ENCODE measurements around the gene CD300LB. TPM values are rescaled to one million over a fixed set of nuclear protein-coding genes. Genes with fewer than 3 reads are reported as not detected.

CD300LB gene
- total RNA-seq, 1 donor from 2014 or later: not detected

DNA sequence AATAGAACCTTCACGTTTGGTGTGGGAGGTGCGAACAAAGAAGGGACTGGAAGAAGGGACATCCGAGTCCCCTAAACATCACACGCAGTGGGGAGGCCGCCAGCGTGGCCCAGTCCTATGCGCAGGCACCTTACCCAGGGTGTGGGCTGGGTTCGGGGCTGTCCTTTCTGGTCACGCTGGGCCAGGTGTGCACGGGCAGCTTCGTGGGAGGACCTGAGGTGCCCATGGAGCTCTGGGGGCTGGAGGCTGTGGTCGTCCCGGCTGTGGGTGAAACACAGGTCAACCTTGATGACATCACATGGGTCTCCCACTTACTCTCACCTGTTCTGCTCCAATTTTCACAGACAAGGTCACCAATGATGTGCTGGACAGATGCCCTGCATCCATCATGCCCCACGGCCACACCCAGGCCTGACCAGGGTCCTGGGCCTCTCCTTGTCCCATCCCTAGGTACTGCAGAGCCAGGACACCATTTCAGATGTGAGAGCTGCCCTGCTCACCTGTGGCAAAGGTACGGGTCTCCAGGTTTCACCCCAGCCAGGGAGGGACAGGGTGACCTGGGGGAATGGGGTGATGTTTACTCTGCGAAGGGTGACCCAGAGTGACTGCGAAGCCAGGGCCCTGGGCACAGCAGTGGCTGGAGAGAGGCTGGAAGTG lies 11.6 kb upstream of the CD300LB start:
- DNase-seq: no peak
- no peaks in the 10 kb centered on the region for H3K9me3 ChIP-seq (replicated peaks)
- intact Hi-C loops (cut with micrococcal nuclease): no loop called here
- H3K36me3 ChIP-seq: no peaks in the 10 kb centered on the region
- H3K27ac ChIP-seq (replicated peaks): no peak overlapping the region
- H3K27me3 ChIP-seq (ENCODE audit: low read depth): peaks cover 52% of the 10 kb centered on the region
- H3K4me1 ChIP-seq: no peaks in the 10 kb centered on the region
- no peak overlapping the region for H3K4me3 ChIP-seq
- TF ChIP-seq, protein P1, sequence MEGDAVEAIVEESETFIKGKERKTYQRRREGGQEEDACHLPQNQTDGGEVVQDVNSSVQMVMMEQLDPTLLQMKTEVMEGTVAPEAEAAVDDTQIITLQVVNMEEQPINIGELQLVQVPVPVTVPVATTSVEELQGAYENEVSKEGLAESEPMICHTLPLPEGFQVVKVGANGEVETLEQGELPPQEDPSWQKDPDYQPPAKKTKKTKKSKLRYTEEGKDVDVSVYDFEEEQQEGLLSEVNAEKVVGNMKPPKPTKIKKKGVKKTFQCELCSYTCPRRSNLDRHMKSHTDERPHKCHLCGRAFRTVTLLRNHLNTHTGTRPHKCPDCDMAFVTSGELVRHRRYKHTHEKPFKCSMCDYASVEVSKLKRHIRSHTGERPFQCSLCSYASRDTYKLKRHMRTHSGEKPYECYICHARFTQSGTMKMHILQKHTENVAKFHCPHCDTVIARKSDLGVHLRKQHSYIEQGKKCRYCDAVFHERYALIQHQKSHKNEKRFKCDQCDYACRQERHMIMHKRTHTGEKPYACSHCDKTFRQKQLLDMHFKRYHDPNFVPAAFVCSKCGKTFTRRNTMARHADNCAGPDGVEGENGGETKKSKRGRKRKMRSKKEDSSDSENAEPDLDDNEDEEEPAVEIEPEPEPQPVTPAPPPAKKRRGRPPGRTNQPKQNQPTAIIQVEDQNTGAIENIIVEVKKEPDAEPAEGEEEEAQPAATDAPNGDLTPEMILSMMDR (IDR thresholded peaks at IDR 0.05; ENCODE audit: borderline replicate concordance): no peak

DNA sequence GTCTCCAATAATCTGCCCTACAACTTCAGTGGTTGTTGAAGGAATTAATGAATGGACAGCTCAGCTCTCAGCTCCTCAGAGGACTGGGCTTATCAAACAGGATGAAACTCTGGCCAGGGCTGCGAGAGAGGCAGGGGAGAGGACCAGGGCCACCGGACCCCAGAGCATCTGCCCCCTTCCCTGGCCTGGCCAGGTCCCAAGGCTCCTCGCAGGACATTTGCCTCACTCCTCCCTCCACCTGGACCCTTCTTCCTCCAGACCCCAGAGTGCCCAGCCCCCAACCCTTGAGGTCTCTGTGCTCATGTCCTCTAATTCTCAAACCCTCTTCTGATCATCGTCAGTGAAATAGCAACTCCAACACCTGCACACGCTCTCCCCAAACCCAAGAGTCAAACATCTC lies 10.9 kb upstream of the CD300LB start:
- Histone ChIP-seq H3K4me3 (no peak overlapping the region), H3K9me3 (replicated peaks) (no peaks in the 10 kb centered on the region), H3K27ac (replicated peaks) (no peak overlapping the region), H3K27me3 (ENCODE audit: low read depth) (peaks cover 54% of the 10 kb centered on the region), H3K36me3 (no peaks in the 10 kb centered on the region), H3K4me1 (no peaks in the 10 kb centered on the region)
- intact Hi-C loops (cut with micrococcal nuclease): no loop called here
- DNase-seq: no peak
- TF ChIP-seq, protein P1 (IDR thresholded peaks at IDR 0.05; ENCODE audit: borderline replicate concordance): no peak

DNA sequence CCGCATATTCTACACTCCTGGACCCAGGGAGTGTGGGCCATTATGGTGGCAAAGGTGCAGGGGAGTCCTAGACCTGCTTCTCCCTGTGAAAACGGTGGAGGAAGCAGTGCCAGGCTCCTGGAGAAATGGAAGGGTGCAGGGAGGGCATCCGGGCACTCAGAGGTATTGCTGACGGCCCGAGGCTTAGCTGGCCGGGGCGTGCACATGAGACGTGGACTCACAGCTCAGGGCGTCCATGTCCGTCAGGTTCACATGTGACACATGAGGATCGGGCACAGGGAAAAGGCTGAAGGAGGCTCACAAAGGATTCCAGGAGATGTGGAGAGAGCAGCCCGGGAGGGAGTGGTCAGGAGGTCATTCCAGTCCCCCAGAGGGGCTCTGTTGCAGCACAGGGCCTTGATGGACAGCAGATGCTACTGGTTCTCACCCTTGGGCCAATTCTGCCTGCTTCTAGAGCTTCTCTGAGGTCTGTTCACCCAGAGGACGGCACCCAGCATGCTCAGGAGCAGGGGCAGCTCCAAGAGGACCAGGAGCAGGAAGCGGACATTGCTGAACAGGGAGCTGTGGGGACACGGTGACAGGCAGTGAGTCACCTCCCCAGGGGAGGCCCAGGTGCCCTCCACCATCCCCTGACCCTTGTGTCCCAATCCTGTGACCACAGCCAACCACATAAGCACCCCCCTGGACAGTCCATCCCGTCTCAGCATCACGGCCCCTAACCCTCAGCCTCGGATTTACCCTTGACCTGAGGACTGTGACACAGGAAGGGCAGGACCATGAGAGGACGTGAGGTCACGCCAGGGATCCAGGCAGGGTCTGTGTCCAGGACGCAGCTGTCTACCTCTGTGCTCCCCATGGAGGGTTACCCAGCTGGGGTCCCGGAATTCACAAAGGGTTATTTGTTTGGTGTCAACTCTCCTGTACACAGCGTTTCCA lies 10.2 kb upstream of the CD300LB start:
- intact Hi-C loops (cut with micrococcal nuclease): no loop called here
- Histone ChIP-seq H3K27ac (replicated peaks) (no peak overlapping the region), H3K36me3 (no peaks in the 10 kb centered on the region), H3K27me3 (ENCODE audit: low read depth) (peaks cover 61% of the 10 kb centered on the region), H3K4me3 (no peak overlapping the region), H3K4me1 (no peaks in the 10 kb centered on the region), H3K9me3 (replicated peaks) (no peaks in the 10 kb centered on the region)
- DNase-seq: no peak
- TF ChIP-seq, protein P1 (IDR thresholded peaks at IDR 0.05; ENCODE audit: borderline replicate concordance): no peak

DNA sequence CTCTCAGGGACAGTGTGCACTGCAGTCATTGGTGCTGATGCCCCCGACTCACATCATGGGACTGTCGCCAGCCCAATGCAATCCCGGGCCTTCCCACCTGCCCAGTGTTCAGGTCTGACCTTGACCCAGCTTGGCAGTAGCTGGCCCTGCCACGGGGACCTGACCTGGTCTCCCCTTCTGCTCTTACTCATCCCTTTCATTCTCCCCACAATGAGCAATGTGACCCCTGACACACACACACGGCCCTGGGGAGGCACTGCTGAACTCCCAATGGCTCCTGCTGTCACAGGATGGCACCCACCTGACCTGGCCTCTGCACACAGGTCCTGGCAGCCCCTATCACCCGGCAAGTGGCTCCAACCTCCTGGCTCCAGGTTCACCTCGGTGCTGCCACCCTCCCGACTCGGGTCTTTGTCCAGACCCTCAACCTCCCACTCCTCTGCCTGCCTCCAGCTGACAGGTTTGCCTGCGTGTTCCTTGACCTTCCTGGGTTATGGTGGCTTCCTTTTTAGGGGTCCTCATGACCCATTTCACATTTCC lies 8.1 kb upstream of the CD300LB start:
- DNase-seq: no peak
- H3K4me1 ChIP-seq: no peaks in the 10 kb centered on the region
- H3K9me3 ChIP-seq (replicated peaks): peaks cover 11% of the 10 kb centered on the region
- H3K4me3 ChIP-seq: no peak overlapping the region
- peaks cover 80% of the 10 kb centered on the region for H3K27me3 ChIP-seq (ENCODE audit: low read depth)
- TF ChIP-seq, protein P1 (IDR thresholded peaks at IDR 0.05; ENCODE audit: borderline replicate concordance): no peak
- no peaks in the 10 kb centered on the region for H3K36me3 ChIP-seq
- intact Hi-C loops (cut with micrococcal nuclease): no loop called here
- no peak overlapping the region for H3K27ac ChIP-seq (replicated peaks)

DNA sequence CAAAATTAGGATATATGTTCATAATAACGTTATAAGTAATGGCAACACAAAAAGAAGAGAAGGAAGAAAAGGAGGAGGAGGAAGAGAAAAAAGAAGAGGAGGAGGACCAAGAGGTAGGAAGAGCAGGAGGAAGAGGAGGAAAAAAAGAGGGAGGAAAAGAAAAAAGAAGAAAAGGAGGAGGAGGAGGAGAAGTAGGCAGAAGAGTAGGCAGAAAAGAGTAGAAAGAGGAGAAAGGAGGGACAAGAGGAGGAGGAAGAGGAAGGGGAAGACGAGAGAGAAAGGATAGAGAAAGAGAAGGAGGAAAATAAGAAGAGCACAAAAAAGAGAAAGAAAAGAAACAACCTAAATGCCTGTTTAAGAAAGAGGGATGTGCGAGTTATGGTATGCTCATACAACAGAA lies 5.6 kb upstream of the CD300LB start:
- H3K27ac ChIP-seq (replicated peaks): no peak overlapping the region
- intact Hi-C loops (cut with micrococcal nuclease): no loop called here
- no peaks in the 10 kb centered on the region for H3K36me3 ChIP-seq
- H3K4me1 ChIP-seq: no peaks in the 10 kb centered on the region
- peaks cover 68% of the 10 kb centered on the region for H3K27me3 ChIP-seq (ENCODE audit: low read depth)
- peaks cover 11% of the 10 kb centered on the region for H3K9me3 ChIP-seq (replicated peaks)
- no peak overlapping the region for H3K4me3 ChIP-seq
- no peak for DNase-seq
- TF ChIP-seq, protein P1 (IDR thresholded peaks at IDR 0.05; ENCODE audit: borderline replicate concordance): no peak

Measured in left ventricle myocardium inferior (tissue), 1 donor.